COLO668 (cell line): ENCODE measurements around the gene GALNT5.
A peak's percentile ranks its signal among the peaks of the same experiment; 100 is the strongest.
"Not testable (repeated sequence)": the region's sequence is repeated elsewhere in the genome, so short reads cannot be mapped to it uniquely, and the experiment has no call there.

Experiments used
- DNase-seq: peaks from one replicate; lab custom pipeline; 2025; ENCODE audit not compliant: unreplicated experiment; lab: John Stamatoyannopoulos, UW

The GALNT5 gene

DNA sequence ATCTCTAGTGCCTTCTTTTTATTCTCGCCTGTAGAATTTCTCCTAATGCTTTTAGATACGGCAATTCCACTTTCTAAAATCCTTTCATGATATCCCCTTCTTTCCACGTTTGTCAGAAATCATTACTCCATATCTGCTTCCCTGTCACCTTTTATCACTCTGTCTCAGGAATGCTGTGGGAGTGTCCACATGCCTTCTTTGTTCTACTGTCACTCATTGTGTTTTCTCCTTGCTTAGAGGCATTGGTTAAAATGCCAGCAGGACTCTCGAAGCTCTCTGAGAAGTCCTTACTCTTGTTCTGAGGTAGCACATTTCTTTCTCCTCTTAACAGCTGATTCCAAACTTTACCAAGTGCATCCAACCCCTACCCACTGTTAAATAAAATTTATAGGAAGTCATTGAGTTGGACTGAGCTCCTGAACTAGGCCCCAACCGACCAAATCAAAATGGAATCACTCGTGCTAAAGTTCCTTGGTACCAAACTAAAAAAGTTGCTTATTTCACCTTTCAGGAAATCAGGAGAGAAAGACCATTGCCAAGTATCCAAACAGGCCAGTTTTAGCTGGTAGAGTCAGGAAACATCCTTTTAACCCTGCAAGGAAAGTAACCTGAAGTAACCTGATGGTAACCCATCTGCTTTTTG, 10.6 kb upstream of the GALNT5 start:
- DNase-seq: no peak

DNA sequence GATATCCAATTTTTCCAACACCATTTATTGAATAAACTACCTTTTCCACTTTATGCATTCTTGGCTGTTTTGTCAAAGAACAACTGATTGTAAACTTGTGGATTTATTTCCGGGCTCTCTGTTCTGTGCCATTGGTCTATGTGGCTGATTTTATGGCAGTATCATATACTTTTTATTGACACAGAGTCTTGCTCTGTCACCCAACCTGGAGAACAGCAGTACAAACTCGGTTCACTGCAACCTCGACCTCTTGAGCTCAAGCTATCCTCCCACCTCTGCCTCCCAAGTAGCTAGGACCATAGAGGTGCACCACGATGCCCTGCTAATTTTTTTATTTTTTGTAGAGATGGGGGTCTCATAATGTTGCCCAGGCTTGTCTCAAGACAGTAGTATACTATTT, 6.7 kb upstream of the GALNT5 start:
- no peak for DNase-seq

DNA sequence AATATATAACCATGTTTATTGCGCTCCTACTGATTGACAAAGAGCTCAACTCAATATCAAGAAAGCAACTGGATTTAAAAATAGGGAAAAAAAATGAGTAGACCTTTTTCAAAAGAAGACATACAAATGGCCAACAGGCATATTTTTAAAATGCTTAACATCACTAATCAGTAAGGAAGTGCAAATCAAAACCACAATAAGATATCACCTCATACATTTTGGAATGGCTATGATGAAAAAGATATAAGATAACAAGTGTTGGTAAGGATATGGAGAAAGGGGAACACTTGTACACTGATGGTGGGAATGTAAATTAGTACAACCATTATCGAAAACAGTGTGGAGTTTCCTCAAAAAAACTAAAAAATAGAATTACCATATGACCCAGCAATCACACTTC, 5.6 kb upstream of the GALNT5 start:
- DNase-seq: no peak

DNA sequence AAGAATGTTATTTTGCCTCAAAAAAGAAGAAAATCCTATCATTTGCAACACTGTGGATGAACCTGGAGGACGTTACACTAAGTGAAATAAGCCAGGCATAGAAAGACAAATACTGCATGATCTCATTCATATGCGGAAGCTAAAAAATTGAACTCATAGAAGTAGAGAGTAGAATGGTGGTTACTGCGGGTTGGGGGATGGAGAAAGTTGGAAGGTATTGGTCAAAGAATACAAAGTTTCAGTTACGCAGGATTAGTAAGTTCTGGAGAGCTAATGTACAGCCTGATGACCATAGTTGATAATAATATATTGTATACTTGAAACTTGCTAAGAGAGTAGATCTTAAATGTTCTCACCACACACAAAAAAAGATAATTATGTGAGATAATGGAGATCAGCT, 5.0 kb upstream of the GALNT5 start:
- no peak for DNase-seq

DNA sequence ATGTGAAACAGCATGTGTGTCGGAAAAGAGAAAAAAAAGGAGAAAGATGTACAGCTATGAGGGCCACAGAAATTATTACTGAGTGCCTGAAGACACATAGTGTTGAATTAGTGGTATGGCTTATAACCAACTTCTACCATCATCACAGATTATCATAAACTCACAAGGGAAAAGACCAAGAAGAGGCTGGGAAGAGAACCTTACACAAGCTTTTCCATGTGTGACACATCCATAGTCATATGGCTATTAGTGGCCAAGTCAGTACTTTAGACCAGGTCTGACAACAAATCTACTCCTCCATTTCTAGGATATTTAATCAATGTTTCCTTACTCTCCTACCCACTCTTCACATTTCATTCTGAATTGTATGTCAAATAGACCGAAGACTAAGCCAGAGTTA, 3.5 kb upstream of the GALNT5 start:
- no peak for DNase-seq

DNA sequence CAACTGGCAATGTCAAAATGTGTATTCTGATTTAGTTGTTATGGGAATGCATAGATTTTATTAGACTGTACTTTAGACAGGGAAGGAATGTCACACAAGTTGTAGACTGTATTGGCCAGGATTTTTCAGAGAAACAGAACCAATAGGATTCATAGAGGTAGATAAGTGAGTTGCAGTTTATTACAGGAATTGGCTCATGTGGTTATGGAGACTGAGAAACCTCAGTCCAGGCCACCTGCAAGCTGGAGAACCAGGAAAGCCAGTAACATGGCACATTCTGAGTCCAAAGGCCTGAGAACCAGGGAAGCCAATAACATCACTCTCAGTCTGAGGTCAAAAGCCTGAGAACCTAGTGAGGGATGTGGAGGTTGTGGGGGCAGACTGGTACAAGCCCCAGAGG, 1.8 kb upstream of the GALNT5 start:
- no peak for DNase-seq

DNA sequence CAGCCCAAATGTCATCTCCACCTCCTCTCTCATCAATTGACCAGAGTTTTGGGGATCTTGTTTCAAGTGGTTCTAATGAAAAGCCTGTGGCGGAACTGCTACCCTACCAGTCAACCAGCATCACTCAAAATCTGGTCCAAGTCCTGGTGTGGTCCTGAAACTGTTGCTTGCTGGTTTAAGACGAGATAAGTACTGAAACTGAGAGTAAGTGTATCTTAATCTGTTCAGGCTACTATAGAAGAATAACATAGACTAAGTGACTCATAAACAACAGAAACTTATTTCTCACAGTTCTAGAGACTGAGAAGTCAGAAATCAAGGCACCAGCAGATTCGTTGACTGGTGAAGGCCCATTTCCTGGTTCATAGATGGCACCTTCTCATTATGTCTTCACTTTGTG, 879 bp upstream of the GALNT5 start:
- no peak for DNase-seq

DNA sequence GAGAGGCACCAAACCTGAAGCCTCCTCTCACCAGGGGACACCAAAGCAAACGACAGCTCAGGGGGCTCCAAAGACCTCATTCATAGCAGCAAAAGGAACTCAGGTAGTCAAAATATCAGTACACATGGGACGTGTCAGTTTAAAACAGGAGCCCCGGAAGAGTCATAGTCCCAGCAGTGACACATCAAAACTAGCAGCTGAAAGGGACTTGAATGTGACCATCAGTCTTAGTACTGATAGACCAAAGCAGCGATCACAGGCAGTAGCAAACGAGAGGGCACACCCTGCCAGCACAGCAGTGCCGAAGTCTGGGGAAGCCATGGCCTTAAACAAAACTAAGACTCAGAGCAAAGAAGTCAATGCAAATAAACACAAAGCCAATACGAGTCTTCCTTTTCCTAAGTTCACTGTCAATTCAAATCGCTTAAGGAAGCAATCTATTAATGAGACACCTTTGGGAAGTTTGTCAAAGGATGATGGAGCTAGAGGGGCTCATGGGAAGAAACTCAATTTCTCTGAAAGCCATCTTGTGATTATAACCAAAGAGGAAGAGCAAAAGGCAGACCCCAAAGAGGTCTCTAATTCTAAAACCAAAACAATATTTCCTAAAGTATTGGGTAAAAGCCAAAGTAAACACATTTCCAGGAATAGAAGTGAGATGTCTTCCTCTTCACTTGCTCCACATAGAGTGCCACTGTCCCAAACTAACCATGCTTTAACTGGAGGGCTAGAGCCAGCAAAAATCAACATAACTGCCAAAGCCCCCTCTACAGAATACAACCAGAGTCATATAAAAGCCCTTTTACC, 1.2 kb downstream of the GALNT5 start:
- DNase-seq: no peak

DNA sequence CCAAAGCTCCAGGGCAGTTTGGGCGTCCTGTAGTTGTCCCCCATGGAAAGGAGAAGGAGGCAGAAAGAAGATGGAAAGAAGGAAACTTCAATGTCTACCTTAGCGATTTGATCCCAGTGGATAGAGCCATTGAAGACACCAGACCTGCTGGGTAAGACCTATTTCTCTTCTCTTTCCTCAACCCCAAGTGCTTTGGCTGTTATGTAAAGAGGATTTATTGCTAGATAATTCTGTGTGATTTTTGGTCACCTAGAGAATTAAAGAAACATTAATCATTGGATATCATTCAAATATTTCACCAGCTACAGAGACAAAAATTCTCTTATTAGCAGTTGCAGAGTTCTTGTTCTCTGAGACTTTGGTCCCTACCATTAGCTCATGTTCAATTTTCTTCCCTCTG, 1.9 kb downstream of the GALNT5 start:
- no peak for DNase-seq

DNA sequence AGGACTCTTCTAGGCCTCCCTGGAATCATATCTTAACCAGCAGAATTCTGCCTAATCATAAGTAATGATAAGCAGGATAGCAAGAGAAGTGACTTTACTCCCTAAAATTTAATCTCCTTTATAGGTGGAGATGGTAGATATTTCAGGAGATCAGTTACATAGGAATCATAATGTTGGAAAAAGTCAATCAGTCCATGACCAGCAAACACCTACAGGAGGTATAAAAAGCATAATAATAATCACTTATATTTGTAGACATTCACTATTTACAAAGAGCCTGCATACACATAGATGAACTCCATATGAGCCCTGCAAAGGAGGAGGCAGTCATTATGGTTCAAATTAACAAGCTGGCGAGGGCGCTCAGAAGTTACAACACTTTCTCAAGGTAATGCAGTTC, 2.5 kb downstream of the GALNT5 start:
- DNase-seq: no peak

DNA sequence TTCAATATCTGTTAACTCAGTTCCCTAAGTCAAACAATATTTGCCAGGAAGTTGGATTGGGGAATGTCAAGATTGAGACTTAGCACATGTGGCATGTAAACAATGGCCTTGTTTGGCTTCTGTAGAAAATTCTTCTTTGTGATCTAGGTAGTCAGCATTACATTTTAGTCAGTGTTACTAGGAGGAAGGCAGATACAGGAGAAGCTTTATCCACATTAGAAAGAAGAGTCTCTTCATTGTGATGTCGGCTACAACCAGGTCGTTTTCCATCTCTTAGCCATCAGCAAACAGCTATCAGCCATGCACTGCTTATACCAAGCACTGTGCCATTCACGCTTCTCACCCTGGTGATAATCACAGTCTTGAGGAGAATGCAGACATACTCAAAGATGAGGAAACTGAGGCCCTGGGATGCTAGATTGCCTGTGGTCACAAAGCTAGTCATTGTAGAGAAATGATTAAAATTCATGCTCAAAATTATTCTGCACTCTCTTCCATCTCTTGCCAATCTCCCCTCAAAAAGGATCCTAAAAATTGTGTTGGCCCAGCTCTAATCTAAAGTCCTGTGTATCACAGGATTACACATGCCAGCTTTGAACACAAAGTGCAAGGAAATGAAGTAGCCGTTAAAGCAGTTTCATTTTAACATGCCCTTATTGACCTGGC, 3.2 kb downstream of the GALNT5 start:
- no peak for DNase-seq

DNA sequence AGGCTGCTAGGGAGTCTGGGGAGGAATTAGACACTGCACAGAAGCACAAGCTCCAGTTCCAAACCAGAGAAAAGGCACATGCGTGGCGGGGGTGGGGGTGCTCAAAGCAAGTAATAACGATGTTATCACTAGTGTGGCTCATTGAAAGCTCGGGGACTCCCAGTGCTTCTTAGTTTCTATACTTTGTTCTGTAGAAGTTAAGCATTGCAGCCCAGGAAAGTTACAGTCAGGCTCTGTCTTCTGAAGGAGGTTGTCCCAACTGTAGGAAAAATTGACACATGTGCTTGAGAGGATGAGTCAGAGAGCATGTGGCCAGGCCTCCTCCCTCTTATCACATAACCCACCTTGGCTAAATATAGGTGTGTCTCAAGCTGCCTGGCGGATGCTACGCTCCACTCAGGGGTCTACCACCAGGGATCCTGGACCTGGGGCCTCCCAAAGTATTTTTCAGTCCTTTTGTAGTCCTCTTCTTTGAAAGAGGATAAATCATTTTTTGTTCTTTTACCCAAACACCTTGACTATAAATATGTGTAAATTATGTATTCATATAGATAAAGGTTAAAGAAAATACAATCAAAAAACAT, 3.8 kb downstream of the GALNT5 start:
- DNase-seq: peak; percentile 41

DNA sequence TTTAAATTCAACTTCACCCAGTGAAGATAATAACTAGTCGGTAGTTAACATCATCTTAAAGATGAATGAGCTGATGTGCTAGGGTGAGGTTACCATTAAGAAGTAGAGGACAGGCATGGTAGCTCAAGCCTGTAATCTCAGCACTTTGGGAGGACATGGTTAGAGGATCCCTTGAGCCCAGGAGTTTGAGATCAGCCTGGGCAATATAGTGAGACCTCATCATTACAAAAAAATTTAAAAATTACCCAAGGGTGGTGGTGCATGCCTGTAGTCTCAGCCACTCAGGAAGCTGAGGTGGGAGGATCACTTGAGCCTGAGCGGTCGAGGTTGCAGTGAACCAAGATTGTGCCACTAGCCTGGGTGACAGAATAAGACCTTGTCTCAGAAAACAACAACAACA, 4.7 kb downstream of the GALNT5 start:
- no peak for DNase-seq

DNA sequence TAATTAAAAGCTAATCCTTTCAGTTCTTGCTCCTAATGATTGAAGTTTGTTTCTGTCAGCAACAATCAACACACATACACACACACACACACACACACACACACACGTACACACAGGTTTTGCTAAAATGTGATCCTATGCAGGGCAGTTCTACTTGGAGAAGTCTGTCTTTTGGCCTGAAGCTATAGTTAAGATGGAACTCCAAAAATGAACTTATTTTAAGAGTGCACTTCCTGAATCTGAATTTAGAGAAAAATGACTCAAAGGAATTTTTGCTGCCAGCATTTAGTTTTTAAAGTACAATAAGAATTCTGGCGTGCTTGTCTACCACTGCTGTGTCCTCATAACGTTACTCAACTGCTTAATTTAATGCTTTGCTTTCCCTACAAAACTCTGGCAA, 6.6 kb downstream of the GALNT5 start:
- no peak for DNase-seq

DNA sequence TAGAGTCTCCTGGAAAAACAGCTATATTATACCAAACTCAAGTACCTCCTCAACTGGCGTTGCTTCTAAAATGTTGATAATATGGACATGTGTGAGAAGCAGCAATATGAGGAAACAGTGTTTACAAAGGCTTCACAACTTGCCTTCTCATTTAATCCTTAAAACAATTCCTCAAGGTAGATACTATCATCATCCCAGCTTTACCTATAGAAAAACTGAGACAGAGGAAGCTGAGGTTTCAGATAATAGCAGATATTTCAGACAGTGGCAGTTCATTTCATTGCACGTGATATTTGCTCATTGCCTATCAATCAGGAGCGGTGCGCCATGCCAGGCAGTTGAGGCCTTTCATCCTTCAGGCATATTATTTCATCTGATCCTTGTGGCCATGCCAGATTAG, 8.3 kb downstream of the GALNT5 start:
- no peak for DNase-seq

DNA sequence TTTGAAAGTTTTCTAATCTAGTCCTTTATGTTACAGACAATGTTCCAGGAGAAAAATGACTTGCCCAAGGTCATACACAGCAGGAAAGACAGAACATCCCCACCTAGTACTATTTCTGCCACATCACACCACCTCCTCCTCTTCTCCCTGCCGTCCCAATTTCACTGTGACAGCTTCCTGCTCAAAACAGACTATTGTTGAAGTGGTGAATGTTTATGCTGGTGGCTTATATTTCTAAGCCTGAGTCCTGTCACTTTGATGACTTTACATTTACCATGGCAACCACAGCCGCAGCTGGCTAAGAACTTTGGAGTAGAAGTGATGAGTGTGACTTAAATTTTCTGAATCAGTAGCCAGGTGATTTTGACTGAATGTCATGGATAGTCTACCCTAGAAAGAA, 10.0 kb downstream of the GALNT5 start:
- no peak for DNase-seq

DNA sequence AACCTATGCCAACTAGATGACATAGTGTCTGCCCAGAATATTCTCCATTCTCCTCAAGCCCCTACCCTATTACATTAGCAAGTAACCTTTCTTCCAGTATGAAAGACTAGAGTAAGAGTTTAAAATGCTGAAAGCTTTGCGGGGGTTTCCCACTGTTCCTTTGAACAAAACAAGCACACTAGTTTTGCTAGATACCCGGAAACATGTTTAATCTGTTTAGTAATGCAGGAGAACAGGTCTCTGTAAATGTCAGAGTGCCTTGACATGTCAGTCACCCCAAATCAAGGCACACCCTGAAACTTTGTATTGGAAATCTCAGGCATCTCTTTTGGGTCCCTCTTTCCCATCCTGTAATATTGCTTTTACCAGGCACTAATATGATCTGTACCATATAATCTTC, 11.6 kb downstream of the GALNT5 start:
- DNase-seq: no peak

DNA sequence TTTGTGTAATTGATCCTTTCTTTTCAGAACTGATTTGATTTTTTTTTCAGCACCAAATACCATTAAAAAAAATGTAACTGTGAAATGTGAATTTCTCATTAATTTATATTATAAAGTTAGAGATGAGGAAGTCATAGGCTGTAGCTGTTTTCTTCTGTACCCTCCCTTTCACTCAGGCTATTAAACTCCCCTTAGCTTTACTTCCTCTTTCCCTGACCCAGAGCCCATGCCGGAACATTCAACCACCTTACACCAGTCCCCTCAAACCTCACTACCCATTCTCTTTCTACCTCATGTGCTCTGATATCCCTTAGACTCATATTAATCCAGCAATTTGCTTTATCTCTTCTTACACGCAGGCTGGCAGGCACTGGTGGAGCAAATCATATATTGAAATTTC, 12.4 kb downstream of the GALNT5 start:
- DNase-seq: no peak

DNA sequence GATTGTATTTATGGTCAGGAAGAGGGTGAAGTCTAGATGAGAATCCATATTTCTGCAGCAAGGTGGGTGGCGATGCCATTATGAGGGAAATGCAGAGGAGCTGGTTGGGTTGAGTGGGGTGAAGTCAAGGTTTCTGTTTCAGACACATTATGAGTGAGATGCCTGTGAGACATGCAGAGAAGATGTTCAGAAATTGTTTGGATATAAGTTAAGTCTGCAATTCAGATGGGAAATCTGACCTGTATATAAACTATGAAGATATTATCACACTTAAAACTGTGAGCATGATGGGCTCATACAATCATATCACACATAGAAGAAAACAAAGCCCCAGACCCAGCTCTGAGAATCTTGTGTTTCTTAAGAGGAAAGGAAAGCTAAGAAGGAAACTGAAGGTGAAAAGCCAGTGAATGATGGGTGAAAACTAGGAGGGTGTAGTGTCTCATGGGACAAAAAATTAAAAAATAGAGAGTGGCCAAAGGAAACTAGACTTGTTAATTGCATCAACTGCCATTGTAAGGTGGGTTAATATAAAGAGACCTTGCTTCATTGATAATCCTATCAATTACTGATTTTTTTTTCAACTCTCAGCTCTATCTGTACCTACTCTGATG, 14.2 kb downstream of the GALNT5 start:
- DNase-seq: no peak

DNA sequence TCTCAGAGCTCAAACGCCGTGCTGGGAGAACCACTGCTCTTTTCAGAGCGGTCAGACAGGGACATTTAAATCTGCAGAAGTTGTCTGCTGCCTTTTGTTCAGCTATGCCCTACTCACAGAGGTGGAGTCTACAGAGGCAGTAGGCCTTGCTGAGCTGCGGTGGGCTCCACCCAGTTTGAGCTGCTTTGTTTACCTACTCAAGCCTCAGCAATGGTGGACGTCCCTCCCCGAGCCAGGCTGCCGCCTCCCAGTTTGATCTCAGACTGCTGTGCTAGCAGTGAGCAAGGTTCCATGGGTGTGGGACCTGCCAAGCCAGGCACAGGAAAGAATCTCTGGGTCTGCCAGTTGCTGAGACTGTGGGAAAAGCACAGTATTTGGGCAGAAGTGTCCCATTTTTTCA, 21.8 kb downstream of the GALNT5 start:
- DNase-seq: not testable (repeated sequence)

DNA sequence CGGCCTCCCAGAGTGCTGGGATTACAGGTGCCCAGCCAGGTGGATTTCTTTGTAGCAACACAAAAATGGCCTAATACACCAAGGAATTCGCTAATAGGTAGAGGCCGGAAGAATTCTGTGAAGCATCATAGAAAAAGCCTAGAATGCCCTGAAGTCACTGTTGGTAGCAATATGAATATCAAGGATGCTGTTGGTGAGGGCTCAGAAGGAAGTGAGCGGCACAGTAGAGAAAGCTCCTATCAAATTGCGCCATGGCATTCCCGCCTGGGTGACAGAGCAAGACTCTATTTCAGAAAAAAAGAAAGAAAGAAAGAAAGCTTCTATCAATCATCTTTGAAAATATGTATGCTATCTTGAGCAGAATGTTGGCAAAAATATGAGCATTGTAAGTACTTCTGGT, 23.8 kb downstream of the GALNT5 start:
- DNase-seq: no peak

DNA sequence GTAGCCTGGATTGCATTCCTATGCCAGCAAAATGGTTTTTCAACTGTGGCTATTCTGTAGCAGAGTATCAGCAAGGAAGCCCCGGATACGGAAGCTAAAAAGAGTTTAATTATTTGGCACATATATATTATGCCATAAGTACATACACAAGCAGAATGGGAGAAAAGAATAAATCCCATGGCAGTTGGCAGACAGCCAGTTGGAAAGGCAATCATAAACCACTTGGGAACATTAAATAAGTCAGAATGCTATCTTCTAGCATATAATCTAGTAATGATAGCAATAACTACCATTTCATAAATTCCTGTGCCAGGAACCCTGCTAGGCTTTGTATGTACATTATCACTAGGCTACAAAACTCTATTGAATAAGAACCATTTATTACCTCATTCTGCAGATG, 26.0 kb downstream of the GALNT5 start:
- DNase-seq: no peak
